MV-4-11 (cell line): Measurements from ENCODE around the gene CEP120.

Source experiments
- DNase-seq: peaks from one replicate; lab custom pipeline; 2025; lab: John Stamatoyannopoulos, UW

The CEP120 gene

DNA sequence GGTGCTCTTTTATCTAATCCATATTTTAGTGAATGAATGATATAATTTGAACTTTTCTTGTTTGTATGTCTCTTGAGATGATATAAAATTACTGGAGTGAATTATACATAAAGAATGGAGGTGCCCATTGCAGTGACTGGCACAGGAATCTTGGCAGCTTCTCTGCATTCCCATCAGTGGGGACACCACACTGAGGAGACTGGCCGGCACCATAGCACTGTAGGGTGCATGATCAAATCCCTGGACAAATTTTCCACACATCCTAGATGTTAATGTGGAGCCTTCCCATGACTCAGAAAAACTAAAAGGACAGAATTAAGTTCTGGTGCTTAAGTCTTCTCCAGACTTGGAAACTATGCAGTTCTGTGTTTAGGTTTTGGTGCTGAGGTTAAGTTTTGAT, 124.1 kb downstream of the CEP120 start:
- DNase-seq: no peak

GRCh38 chr5:123298335-123299030, 124.7 kb downstream of the CEP120 start:
- no peak for DNase-seq

DNA sequence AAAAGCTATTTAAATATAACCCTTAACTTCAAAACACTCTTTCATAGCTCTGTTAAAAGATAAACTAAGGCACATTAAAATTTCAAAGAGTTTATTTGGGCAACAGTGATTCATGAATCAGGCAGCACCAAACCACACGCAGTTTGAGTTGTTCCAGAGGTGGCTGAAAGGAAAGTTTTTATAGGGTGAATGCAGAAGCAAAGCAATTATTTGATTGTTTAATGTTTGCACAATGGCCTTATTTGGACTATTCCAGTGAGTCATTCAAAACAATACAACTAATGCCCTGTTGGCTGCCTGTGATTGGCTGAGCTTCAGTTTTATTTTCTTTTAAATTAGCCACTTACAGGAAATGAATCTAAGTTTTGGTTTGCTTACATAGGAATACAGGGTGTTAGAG, 125.3 kb downstream of the CEP120 start:
- DNase-seq: no peak

DNA sequence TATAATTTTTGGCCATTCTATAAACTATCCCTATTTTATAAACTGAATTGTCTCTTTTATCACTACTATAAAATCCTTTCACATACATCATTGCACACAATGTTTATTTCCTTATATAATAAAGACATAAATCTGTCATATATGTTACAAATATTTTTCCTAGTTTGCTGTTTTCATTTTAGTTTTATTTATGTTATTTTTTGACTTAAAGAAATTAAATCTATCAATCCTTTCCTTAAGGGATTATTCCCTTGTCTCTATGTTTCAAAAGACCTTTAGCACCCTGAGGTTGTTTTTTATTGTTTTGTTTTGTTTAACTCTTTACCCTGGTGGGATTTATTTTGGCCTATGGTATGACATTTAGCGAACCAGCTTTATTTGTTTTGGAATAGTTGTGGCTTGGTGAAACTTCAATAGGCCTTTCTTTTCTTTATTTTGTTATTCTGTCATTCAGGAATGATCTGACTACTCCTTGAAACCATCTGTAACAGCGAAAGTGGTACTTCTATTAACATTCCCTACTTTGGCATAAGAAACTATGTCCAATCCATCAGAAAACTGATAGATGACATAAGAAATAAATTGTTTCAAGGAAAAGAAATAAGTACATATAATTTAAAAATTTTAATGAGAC, 125.9 kb downstream of the CEP120 start:
- no peak for DNase-seq
